Measurements from ENCODE around the gene POU4F2.

GRCh38 chr4:146646593-146647325 is 8.1 kb downstream of the POU4F2 start:
- TF ChIP-seq CTCF (IDR thresholded peaks at IDR 0.05 in 2 of 3, conservative IDR thresholded peaks at IDR 0.05 in 1 of 3; ENCODE audit: borderline replicate concordance in 1 of 3, insufficient read depth in 1 of 3, low read depth in 2 of 3, low read length in 2 of 3), result no peak
- no peak for TF ChIP-seq RAD21 (IDR thresholded peaks at IDR 0.05; ENCODE audit: low read depth)
- no peak for TF ChIP-seq POLR2A (IDR thresholded peaks at IDR 0.05; ENCODE audit: borderline replicate concordance, extremely low read depth, insufficient read depth, insufficient read length)

All from HCT116 (cell line).